OCI-LY7 (cell line): Measurements from ENCODE around the gene FAM174B.

Experiments used
- EZH2phosphoT487 ChIP-seq: fragments of 200-600 bp; sonication (generic); IDR thresholded peaks from 2 replicates; pipeline ENCODE4 v1.6.1; 2018; ENCODE audit warnings: low read depth, borderline replicate concordance, mild to moderate bottlenecking, mixed run types, antibody characterized with exemption, low read length, moderate library complexity, mixed read lengths
- TF ChIP-seq, protein P1 (sequence below): fragments of 200-600 bp; sonication (generic); conservative IDR thresholded peaks from 2 replicates; pipeline ENCODE4 v1.5.1; 2014; ENCODE audit warnings: mild to moderate bottlenecking, antibody characterized with exemption, low read length, moderate library complexity, mixed read lengths

DNA sequence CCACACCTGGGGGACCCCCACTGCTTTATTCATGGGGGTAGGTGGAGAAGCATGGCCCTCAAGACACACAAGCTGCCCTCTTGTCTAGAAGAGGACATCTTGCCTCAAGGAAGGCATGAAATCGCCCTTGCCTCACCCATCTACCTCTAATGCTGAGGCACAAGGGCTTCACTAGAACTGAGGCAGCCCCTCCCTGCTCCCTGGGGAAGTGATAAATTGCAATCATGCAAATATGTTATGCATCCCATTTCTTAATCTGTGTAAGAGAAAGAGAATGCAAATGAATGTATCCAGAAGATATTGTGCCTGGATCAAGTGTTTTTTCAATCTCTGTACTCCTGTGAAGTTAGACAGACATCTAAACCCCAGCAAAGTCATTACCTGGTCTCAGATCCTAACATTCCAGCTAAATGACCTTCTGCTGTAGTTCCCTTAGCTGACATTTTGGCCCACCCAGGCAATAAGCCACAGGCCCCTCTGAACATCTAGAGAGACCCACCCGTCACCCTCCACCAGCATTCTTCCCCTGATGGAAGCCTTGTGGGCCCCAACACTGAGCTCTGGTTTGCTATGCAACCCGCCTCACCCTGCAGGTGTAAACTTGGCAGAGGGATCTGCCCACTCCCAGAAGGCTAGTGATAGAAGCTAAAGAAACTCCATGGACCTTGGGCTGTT lies 53.8 kb downstream of the FAM174B start:
- TF ChIP-seq, protein P1, sequence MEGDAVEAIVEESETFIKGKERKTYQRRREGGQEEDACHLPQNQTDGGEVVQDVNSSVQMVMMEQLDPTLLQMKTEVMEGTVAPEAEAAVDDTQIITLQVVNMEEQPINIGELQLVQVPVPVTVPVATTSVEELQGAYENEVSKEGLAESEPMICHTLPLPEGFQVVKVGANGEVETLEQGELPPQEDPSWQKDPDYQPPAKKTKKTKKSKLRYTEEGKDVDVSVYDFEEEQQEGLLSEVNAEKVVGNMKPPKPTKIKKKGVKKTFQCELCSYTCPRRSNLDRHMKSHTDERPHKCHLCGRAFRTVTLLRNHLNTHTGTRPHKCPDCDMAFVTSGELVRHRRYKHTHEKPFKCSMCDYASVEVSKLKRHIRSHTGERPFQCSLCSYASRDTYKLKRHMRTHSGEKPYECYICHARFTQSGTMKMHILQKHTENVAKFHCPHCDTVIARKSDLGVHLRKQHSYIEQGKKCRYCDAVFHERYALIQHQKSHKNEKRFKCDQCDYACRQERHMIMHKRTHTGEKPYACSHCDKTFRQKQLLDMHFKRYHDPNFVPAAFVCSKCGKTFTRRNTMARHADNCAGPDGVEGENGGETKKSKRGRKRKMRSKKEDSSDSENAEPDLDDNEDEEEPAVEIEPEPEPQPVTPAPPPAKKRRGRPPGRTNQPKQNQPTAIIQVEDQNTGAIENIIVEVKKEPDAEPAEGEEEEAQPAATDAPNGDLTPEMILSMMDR: no peak
- TF ChIP-seq EZH2phosphoT487: no peak
